CD4-positive, alpha-beta T cell treated with Interleukin-10 for 1 hour (primary cell): ENCODE data around the gene BCAT1.
"Not testable (repeated sequence)": the region's sequence is repeated elsewhere in the genome, so short reads cannot be mapped to it uniquely, and the experiment has no call there.

Source experiments
- DNase-seq: peaks from one replicate; pipeline ENCODE4 v3.0.0-alpha.2; 2020

The BCAT1 gene

GRCh38 chr12:24955853-24956252 is 7.0 kb upstream of the BCAT1 start:
- DNase-seq = no peak

DNA sequence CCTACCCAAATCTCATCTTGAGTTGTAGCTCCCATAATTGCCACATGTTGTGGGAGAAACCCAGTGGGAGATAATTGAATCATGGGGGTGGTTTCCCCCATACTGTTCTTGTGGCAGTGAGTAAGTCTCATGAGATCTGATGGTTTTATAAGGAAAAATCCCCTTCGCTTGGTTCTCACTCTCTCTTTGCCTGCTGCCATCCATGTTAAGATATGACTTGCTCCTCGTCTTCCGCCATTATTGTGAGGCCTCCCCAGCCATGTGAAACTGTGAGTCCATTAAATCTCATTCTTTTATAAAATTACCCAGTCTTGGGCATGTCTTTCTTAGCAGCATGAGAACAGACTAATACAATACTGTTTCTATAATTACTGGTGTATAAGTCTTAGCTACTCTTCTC is 6.5 kb upstream of the BCAT1 start:
- DNase-seq = no peak

- no peak for DNase-seq
These were observed 5.4 kb upstream of the BCAT1 start for GRCh38 chr12:24954261-24954660.

DNA sequence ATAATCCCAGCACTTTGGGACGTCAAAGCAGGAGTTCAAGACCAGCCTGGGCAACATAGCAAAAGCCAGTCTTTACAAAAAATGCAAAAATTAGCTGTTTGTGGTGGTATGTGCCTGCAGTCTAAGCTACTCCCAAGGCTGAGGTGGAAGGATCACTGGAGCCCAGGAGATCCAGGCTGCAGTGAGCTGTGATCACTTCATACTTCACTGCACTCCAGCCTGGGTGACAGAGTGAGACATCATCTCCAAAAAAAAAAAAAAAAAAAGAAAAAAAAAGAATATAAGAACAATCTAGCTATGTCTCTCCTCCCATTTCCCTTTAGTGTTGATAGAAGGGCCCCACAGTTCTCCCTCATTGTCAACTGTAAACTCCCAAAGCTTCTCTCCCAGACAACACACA is 3.5 kb upstream of the BCAT1 start:
- DNase-seq = no peak

GRCh38 chr12:24950231-24950834 is 1.4 kb upstream of the BCAT1 start:
- DNase-seq = no peak

DNA sequence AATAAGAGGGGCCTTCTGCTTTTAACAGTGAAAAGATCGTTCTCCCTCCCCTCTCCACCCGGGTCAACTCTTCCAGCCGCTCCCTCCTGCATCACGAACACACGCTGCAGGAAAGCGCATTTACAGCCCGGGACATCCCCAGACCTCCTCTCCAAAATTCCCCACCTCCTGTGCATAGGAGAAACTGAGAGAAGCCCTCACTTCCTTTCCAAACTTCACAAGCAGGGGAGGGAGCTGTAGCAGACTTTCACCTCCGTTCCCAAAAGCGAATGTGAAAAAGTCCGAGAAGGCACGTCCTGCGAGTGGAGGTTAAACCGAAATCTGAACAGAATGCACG is 513 bp downstream of the BCAT1 start:
- peak; percentile 11 for DNase-seq

DNA sequence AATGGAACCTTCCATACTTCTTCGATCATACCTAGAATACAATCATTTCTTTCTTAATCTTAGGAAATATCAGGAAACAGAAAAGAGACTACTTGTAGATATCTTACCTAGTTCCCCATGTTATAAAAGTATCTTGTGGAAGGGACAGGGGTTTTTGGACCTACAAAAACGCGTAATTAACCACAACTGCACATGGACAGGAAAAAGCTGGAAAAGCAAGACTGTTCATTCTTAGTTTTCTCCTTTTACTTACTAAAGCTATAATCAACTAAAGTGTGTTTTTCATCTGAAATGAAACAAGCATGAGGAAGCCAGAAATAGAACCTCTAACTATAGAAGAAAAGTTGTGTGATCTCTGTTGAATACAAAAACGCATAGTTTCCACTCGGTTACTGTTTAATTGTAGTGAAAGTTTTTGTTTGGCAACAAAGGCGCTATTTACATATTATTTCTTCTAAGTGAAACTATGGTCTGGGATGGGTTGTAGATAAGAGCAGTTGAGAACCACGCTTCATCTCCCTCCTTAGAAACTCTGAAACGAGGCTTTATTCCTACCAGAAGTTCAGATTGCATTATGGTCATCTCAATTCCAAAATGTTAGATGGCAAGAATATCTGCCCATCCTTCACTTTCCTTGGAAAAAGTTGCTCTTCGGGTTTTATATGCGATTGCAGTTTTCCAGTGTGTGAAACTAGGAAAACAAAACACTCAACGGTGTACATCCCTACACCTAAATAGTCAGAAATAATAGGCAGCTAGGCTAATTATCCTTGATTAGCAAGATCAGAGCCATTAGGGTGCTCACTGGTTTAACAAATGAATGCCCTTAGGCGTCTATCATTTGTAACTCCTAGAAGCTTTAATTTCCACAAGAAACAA is 1.1 kb downstream of the BCAT1 start:
- DNase-seq = no peak

DNA sequence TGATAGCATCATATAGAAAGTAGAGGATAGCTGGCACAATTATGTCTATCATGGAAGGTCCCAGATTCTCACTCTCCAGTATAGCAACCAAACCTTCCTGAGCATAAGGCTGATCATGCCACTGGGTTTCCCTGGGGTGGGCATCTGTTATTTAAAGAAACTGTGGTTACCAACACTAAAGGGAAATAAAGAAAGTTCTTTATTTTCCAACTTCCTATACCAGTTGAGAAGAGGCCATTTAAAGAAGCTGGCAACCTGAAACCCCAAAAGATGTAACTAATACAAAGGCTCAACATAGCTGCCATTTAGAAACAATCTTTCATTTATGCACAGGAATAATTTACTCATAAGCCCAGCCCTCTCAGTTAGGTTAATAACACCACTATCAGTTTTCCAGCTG is 3.1 kb downstream of the BCAT1 start:
- no peak for DNase-seq

GRCh38 chr12:24945039-24945438 is 3.9 kb downstream of the BCAT1 start:
- DNase-seq = no peak

DNA sequence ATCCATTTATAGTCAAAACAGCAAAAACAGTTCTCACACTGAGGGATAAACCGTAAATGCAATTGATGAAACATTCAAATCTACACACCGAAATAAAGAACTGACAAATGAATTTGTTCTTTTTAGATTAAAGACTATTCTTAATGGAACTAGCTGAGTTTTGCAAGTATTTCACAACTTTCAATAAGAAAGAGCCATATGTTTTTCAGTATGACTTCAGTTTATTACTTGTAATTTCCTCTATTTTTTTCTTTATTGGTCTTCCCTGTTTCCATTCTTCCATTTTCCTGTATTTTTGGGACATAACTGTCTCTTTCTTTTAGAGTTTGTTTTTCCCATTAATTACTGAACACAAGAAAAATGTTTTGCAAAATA is 4.3 kb downstream of the BCAT1 start:
- no peak for DNase-seq

- DNase-seq = no peak
These were observed 4.8 kb downstream of the BCAT1 start for GRCh38 chr12:24943947-24944600.

DNA sequence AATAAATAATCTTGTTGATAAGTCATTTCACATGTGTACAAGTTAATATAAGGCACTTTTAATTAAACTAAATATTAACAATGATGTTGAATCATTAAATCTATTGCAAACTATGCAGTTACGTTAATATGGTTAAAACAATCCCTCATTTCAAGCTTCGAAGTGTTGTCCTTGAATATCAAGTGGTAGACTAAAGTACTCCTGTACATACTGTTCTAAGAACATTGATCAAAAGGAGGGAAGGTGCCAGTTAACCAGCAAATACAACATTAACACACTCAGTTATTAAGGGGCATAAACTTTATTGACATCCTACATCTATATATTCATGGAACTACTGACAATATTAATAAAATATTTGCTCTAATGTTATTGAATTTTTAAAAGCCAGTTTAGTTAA is 8.7 kb downstream of the BCAT1 start:
- DNase-seq = no peak

DNA sequence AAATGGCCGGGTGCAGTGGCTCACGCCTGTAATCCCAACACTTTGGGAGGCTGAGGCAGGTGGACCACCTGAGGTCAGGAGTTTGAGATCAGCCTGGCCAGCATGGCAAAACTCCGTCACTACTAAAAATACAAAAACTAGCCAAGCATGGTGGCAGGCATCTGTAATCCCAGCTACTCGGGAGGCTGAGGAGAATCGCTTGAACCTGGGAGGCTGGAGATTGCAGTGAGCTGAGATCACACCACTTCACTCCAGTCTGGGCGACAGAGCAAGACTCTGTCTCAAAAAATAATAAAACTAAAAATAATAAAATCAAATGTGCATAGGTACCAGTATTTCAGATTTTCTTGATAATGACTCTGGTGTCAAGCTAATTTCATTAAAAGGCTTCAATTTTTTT is 9.3 kb downstream of the BCAT1 start:
- not testable (repeated sequence) for DNase-seq

DNA sequence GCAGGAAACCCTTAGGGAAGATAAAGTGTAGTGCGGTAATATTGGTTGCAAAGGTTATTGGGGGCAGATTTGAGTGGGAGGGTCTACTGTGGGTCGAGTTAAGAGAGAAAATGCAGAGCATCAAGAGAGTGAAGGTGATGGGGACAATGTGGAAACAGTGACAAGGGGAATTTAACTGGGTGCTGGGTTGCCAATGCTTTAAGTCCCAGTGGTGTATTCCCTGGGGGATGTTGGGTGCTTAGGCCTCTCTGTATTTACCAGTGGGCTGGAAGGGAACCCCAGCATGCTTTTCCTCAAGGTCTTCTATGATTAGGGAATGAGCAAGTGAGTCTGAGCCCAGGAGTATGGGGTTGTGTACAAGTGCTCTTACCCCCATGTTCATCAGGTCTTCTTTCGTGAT is 10.6 kb downstream of the BCAT1 start:
- no peak for DNase-seq

DNA sequence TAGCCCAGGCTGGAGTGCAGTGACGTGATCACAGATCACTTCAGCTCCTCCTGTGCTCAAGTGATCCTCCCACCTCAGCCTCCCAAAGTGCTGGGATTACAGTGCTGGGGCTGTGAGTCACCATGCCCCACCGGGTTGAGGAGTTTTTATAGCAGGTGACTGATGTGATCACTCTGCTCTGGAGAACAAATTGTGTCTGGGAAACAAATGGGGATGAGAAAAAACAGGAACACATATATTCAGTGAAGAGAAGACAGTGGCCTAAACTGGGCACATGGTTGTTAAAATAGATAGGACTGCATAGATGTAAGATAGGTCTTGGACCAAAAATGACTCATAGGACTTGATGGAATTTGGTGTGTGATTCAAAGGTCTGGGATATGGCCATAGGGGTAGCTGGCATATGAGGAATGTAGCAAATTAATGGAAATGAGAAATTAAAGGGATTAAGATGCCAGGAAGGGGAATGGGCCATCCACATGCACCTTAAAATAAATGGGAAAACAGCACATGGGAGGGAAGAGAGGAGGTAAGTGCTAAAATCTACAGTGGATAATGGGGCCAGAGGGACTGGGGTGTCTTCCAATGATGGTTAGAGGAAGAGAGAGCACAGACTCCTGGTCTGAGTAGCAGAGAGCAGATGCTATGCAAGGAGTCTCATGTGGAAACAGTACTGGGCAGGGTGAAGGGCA is 11.2 kb downstream of the BCAT1 start:
- DNase-seq = no peak

DNA sequence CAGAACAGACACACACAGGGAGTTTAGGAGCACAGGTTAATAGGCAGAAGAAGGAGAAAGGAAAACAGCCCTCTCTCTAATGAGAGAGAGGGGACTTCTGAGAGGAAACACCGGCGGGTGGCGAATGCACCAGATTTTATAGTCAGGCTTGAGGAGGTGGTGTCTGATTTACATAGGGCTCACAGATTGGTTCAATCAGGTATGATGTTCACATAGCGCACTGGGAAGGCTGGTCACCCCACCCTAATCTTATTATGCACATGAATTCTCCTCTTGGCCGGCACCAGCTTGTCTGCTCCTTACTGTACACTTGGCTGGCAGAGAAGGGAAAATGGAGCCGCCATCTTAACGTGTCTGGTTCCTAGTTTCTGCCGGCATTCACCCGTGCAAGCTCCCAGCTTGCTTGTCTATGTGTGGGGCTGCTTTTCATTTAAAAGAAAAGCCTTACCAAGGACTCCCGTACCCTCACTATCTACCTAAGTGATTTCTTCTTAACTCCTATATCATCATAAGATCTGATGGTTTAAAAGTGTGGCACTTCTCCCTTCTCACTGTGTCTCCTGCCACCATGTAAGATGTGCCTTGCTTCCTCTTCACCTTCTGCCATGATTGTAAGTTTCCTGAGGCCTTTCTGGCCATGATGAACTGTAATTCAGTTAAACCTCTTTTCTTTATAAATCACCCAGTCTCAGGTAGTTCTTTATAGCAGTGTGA is 15.1 kb downstream of the BCAT1 start:
- DNase-seq = no peak

GRCh38 chr12:24931666-24932405 is 17.1 kb downstream of the BCAT1 start:
- DNase-seq = peak; percentile 3

DNA sequence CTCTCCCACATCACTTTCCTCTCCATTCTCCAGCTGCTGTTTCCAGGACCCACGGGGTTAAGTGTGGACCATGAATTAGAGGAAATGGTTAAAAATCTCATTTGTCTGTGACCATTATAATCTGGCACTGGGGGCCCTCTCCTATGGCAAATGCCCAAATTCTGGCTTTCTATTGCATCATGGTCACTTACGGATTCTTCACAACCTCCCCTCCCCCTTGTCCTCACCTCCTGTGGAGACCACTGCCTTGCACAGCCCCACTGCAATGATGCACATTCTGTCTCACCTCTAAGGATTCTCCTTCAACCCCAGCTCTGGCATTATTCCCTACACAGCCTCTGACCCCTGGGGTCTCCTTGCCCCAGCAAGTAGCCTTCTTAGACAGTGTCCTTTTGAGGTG is 18.9 kb downstream of the BCAT1 start:
- no peak for DNase-seq

DNA sequence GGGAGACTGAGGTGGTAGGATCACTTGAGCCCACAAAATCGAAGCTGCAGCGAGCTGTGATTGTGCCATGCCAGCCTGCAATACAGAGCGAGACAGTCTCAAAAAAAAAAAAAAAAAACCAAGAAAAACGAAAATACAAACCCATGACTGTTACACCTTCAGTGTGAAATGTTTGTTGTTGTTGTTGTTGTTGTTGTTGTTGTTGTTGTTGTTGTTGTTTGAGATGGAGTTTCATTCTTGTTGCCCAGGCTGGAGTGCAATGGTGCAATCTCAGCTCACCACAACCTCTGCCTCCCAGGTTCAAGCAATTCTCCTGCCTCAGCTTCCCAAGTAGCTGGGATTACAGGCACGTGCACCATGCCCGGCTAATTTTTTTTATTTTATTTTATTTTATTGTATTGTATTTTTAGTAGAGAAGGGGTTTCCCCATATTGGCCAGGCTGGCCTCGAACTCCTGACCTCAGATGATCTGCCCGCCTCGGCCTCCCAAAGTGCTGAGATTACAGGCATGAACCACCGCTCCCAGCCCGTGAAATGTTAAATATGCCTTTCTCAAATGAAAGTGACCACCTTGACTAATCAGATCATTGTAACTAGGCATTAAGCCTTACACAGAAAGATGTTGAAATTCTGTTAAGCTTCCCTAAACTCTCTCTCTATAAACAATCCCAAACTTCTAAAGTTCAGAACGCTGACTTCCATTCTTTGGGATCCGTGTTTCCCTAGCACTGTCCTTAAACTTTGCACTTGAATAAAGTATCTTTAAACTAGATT is 20.2 kb downstream of the BCAT1 start:
- DNase-seq = not testable (repeated sequence)

DNA sequence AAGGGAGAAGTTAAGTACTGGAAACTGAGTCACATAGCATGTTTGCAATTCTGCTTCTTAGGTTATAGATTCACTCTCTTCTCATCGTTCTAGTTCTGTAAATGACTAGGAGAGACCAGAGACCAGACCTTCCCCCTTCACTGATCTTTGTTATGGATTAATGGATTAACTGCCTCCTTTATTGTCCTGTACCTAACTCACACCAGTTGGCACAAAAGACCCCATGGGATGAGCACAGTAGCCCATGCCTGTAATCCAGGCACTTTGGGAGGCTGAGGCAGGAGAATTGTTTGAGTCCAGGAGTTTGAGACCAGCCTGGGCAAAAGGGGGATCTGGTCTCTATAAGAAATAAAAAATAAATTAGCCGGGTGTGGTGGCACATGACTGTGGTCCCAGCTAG is 20.8 kb downstream of the BCAT1 start:
- DNase-seq = no peak

- DNase-seq = not testable (repeated sequence)
These were observed 22.8 kb downstream of the BCAT1 start for GRCh38 chr12:24926080-24926479.
